Measurements from ENCODE around the gene SGCA. TPM values are rescaled to one million over a fixed set of nuclear protein-coding genes. Genes with fewer than 3 reads are reported as not detected.
A peak's percentile ranks its signal among the peaks of the same experiment; 100 is the strongest.

The SGCA gene
- total and polyA plus RNA-seq, 10 of the 15 experiments (the other 5 are each of a cell fraction or from before 2014, with no cell fraction given) = 0.13 to 2.2 (median 0.50) TPM; not detected in 2

DNA sequence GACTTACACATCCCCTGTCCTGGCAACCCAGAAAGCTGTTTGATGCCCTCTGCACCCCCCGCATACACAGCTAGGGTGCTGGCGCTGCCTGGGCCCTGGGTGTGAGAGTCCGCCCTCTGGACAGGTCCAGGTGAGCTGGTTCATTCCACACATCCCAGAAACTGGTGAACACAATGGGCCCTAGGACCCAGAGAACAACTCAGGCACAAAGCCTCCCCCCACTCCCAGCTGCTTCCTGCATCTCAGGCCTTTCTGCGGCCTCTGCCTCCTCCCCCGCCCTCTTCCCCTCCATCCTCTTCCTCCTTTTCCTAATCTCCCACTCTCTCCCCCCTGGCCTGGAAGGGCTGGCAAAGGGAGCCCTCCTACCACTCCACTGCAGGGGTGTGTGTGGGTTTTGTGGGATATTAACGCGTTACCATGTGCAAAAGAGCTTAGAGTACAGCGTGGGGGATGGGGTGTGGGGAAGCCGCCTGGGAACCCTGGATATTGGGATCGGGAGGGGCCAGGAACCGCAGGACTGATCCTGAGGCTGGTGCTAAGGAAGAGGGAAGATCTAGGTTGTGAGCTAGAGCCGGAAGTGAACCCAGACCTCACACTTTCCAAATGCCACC, 13.8 kb upstream of the SGCA start (continued):
- TF ChIP-seq IKZF1 (conservative IDR thresholded peaks at IDR 0.05) = peak; percentile 97
- no peak for TF ChIP-seq BACH1 (IDR thresholded peaks at IDR 0.05; ENCODE audit: borderline replicate concordance)
- no peak for TF ChIP-seq REST (IDR thresholded peaks at IDR 0.05; ENCODE audit: low read depth, low read length)
- TF ChIP-seq BMI1 (IDR thresholded peaks at IDR 0.05; ENCODE audit: borderline replicate concordance) = no peak
- peak; percentile 93 for TF ChIP-seq RB1 (IDR thresholded peaks at IDR 0.05; ENCODE audit: borderline replicate concordance)
- TF ChIP-seq CEBPZ (IDR thresholded peaks at IDR 0.05; ENCODE audit: low read depth, low read length) = no peak
- TF ChIP-seq SUZ12 (IDR thresholded peaks at IDR 0.05; ENCODE audit: unreplicated experiment) = no peak
- TF ChIP-seq SRF (IDR thresholded peaks at IDR 0.05; ENCODE audit: low read depth in 2 of 2, low read length in 2 of 2) = no peak
- TF ChIP-seq CHD1 (IDR thresholded peaks at IDR 0.05; ENCODE audit: low read depth, low read length) = no peak
- TF ChIP-seq USF1 (IDR thresholded peaks at IDR 0.05; ENCODE audit: borderline replicate concordance, extremely low read length, insufficient read depth, low read depth, low read length) = no peak
- no peak for TF ChIP-seq SMAD5 (IDR thresholded peaks at IDR 0.05; ENCODE audit: low read depth)
- TF ChIP-seq DPF2 (IDR thresholded peaks at IDR 0.05) = peak; percentile 72
- TF ChIP-seq WRNIP1 (IDR thresholded peaks at IDR 0.05; ENCODE audit: borderline replicate concordance, low read depth, low read length) = no peak
- no peak for TF ChIP-seq ZNF207 (IDR thresholded peaks at IDR 0.05; ENCODE audit: borderline replicate concordance)
- TF ChIP-seq SREBF2 (IDR thresholded peaks at IDR 0.05; ENCODE audit: low read length) = no peak
- no peak for TF ChIP-seq PAX8 (IDR thresholded peaks at IDR 0.05)
- TF ChIP-seq FOXK2 (IDR thresholded peaks at IDR 0.05) = no peak
- TF ChIP-seq RBBP5 (conservative IDR thresholded peaks at IDR 0.05) = no peak
- TF ChIP-seq BRCA1 (IDR thresholded peaks at IDR 0.05; ENCODE audit: low read depth, low read length) = no peak
- no peak for TF ChIP-seq ATF3 (IDR thresholded peaks at IDR 0.05; ENCODE audit: borderline replicate concordance, extremely low read depth, low read depth, low read length)
- TF ChIP-seq ZZZ3 (IDR thresholded peaks at IDR 0.05; ENCODE audit: control insufficient read depth, insufficient read length, low read depth) = no peak
- no peak for TF ChIP-seq SREBF1 (IDR thresholded peaks at IDR 0.05; ENCODE audit: low read length)
- TF ChIP-seq ETV6 (conservative IDR thresholded peaks at IDR 0.05 in 1 of 2, IDR thresholded peaks at IDR 0.05 in 1 of 2; ENCODE audit: borderline replicate concordance in 1 of 2, low read depth in 1 of 2) = no peak; a peak in 1 of 4 replicates
- TF ChIP-seq YY1 (IDR thresholded peaks at IDR 0.05; ENCODE audit: low read depth, low read length) = no peak
- no peak for TF ChIP-seq ZSCAN29 (IDR thresholded peaks at IDR 0.05)

Data from GM12878 (cell line).